Measurements from ENCODE around the gene PRR13. TPM values are rescaled to one million over a fixed set of nuclear protein-coding genes. Genes with fewer than 3 reads are reported as not detected.
"Not testable (repeated sequence)": the region's sequence is repeated elsewhere in the genome, so short reads cannot be mapped to it uniquely, and the experiment has no call there.

Gene PRR13, protein sequence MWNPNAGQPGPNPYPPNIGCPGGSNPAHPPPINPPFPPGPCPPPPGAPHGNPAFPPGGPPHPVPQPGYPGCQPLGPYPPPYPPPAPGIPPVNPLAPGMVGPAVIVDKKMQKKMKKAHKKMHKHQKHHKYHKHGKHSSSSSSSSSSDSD
- total RNA-seq (42.9 and 48.3 TPM in 2 replicates), polyA plus RNA-seq (169 and 190 TPM in 2 replicates)

- Histone ChIP-seq H3K27me3 (no peaks in the 10 kb centered on the region), H3K27ac (peak within 1 kb of the TSS; percentile 93), H3K4me1 (ENCODE audit: low read depth) (peaks cover 5% of the 10 kb centered on the region), H3K36me3 (no peaks in the 10 kb centered on the region), H3K9me3 (ENCODE audit: low read depth) (no peaks in the 10 kb centered on the region), H3K4me3 (peak within 1 kb of the TSS; percentile 80)
- peak; percentile 100 for DNase-seq (ENCODE audit: low read depth in 1 of 2, low spot score in 1 of 2)
- TF ChIP-seq CTCF (IDR thresholded peaks at IDR 0.05; ENCODE audit: low read depth, low read length) = no peak
These were observed at the start of gene PRR13 for GRCh38 chr12:53441040-53441833. PRR13 (plus strand) TSS chr12:53441734; CDS start chr12:53442715, 981 bp downstream.

DNA sequence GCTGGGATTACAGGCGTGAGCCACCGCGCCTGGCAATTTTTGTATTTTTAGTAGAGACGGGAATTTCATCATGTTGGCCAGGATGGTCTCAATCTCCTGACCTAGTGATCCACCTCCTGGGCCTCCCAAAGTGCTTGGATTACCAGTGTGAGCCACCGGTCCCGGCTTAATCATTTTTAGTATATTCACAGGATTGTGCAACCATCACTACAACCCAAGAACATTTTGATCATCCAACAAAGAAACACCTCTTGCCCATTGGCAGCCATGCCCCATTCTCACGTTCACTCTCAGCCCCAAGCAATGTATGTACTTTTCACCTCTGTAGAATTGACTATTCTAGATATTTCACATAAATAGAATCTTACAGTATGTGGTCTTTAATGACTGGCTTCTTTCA, 41.6 kb upstream of the PRR13 start:
- Histone ChIP-seq H3K27me3 (no peaks in the 10 kb centered on the region), H3K4me3 (no peak overlapping the region), H3K36me3 (peaks cover 5% of the 10 kb centered on the region), H3K9me3 (ENCODE audit: low read depth) (no peaks in the 10 kb centered on the region), H3K4me1 (ENCODE audit: low read depth) (no peaks in the 10 kb centered on the region), H3K27ac (no peak overlapping the region)
- TF ChIP-seq CTCF (IDR thresholded peaks at IDR 0.05; ENCODE audit: low read depth, low read length) = no peak
- DNase-seq (ENCODE audit: low read depth in 1 of 2, low spot score in 1 of 2) = no peak

- H3K9me3 ChIP-seq (ENCODE audit: low read depth); H3K4me3 ChIP-seq; H3K27me3 ChIP-seq; DNase-seq (ENCODE audit: low read depth in 1 of 2, low spot score in 1 of 2); H3K4me1 ChIP-seq (ENCODE audit: low read depth): not testable (repeated sequence)
- Histone ChIP-seq H3K27ac (peak overlapping the region; percentile 23), H3K36me3 (peaks cover 17% of the 10 kb centered on the region)
These were observed 39.2 kb upstream of the PRR13 start for GRCh38 chr12:53402351-53402750.

GRCh38 chr12:53402871-53403270, 38.7 kb upstream of the PRR13 start:
- Histone ChIP-seq H3K27ac (peak overlapping the region; percentile 23), H3K9me3 (ENCODE audit: low read depth) (no peaks in the 10 kb centered on the region), H3K4me3 (no peak overlapping the region), H3K4me1 (ENCODE audit: low read depth) (no peaks in the 10 kb centered on the region), H3K27me3 (no peaks in the 10 kb centered on the region), H3K36me3 (peaks cover 20% of the 10 kb centered on the region)
- no peak for DNase-seq (ENCODE audit: low read depth in 1 of 2, low spot score in 1 of 2)
- no peak for TF ChIP-seq CTCF (IDR thresholded peaks at IDR 0.05; ENCODE audit: low read depth, low read length)

- TF ChIP-seq CTCF (IDR thresholded peaks at IDR 0.05; ENCODE audit: low read depth, low read length) = no peak
- DNase-seq (ENCODE audit: low read depth in 1 of 2, low spot score in 1 of 2) = no peak
- Histone ChIP-seq H3K27ac (no peak overlapping the region), H3K4me1 (ENCODE audit: low read depth) (peaks cover 9% of the 10 kb centered on the region), H3K9me3 (ENCODE audit: low read depth) (no peaks in the 10 kb centered on the region), H3K4me3 (no peak overlapping the region), H3K27me3 (no peaks in the 10 kb centered on the region), H3K36me3 (peaks cover 42% of the 10 kb centered on the region)
These were observed 30.6 kb upstream of the PRR13 start for GRCh38 chr12:53410951-53411350.

Data from cardiac muscle cell (in vitro differentiated cells and primary cell).